WTC11 (cell line): ENCODE data around the gene SPECC1L.

Experiments used
- JUN ChIP-seq: sonication (generic); formaldehyde crosslinking; IDR thresholded peaks from 2 replicates; pipeline ENCODE4 v1.8.0; 2023; ENCODE audit warnings: mild to moderate bottlenecking, missing genetic modification reagents
- SMAD3 ChIP-seq: sonication (generic); formaldehyde crosslinking; IDR thresholded peaks from 2 replicates; pipeline ENCODE4 v1.8.0; 2022; ENCODE audit warnings: missing genetic modification reagents, mild to moderate bottlenecking, borderline replicate concordance
- SOX15 ChIP-seq: fragments of 250-450 bp; sonication (Bioruptor Pico); IDR thresholded peaks from 2 replicates; pipeline ENCODE4 v1.9.0; 2021; ENCODE audit warnings: mild to moderate bottlenecking
- TEAD4 ChIP-seq: sonication (generic); formaldehyde crosslinking; IDR thresholded peaks from 2 replicates; pipeline ENCODE4 v1.8.0; 2022; ENCODE audit warnings: mild to moderate bottlenecking, missing genetic modification reagents
- TF ChIP-seq, protein P1 (sequence below): fragments of 200-600 bp; IDR thresholded peaks from 2 replicates; pipeline ENCODE4 v1.8.0; 2022; ENCODE audit warnings: antibody characterized with exemption
- TF ChIP-seq, protein P2 (sequence below): sonication (generic); formaldehyde crosslinking; IDR thresholded peaks from 2 replicates; pipeline ENCODE4 v1.8.0; 2022; ENCODE audit warnings: mild to moderate bottlenecking, missing genetic modification reagents

DNA sequence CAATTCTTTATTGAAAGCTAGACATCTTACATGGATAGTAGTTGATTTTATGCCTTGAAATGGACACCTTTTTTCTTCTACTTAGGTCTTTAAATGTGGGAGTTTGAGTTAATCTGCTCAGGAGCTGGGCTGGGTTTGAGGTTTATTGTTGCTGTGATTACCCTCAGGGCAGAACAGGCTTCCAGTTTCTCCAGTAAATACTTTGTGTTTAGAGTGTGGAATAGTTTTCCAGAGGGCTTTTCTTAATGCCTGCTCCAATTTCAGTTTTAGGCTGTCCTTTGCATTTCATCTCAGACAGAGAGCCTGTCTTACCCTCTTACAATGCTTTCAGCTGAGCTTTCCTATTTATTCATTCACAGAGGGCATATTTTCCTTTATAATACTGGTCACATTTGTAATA lies 86.9 kb downstream of the SPECC1L start:
- TF ChIP-seq, protein P1, sequence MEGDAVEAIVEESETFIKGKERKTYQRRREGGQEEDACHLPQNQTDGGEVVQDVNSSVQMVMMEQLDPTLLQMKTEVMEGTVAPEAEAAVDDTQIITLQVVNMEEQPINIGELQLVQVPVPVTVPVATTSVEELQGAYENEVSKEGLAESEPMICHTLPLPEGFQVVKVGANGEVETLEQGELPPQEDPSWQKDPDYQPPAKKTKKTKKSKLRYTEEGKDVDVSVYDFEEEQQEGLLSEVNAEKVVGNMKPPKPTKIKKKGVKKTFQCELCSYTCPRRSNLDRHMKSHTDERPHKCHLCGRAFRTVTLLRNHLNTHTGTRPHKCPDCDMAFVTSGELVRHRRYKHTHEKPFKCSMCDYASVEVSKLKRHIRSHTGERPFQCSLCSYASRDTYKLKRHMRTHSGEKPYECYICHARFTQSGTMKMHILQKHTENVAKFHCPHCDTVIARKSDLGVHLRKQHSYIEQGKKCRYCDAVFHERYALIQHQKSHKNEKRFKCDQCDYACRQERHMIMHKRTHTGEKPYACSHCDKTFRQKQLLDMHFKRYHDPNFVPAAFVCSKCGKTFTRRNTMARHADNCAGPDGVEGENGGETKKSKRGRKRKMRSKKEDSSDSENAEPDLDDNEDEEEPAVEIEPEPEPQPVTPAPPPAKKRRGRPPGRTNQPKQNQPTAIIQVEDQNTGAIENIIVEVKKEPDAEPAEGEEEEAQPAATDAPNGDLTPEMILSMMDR, result no peak
- no peak for TF ChIP-seq SMAD3 (CRISPR knock-in tag)
- no peak for TF ChIP-seq SOX15 (CRISPR knock-in tag)
- TF ChIP-seq TEAD4 (CRISPR knock-in tag), result no peak
- TF ChIP-seq JUN (CRISPR knock-in tag), result no peak
- TF ChIP-seq, protein P2, sequence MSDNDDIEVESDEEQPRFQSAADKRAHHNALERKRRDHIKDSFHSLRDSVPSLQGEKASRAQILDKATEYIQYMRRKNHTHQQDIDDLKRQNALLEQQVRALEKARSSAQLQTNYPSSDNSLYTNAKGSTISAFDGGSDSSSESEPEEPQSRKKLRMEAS (CRISPR knock-in tag), result no peak
